SH-SY5Y (cell line): Measurements from ENCODE around the gene CACNA1F.

Source experiments
- GATA2 ChIP-seq: IDR thresholded peaks from 2 replicates; pipeline ENCODE4 v1.6.1; 2011; ENCODE audit warnings: mild to moderate bottlenecking, low read depth, low read length
- GATA3 ChIP-seq: IDR thresholded peaks from 2 replicates; pipeline ENCODE4 v1.6.1; 2011; ENCODE audit warnings: low read depth, mild to moderate bottlenecking, low read length, moderate library complexity

GRCh38 chrX:49270249-49270921 lies 37.2 kb upstream of the CACNA1F start:
- no peak for TF ChIP-seq GATA3
- TF ChIP-seq GATA2: no peak
